GM12878 (cell line): Measurements from ENCODE around the gene SGCD. TPM values are rescaled to one million over a fixed set of nuclear protein-coding genes. Genes with fewer than 3 reads are reported as not detected.

Source experiments
- ATAC-seq: fragments of 200-7000 bp; cut with Tn5 transposase; 3 replicates; pipeline ENCODE4 v1.9.1; 2020; ENCODE audit warnings: mild to moderate bottlenecking, moderate library complexity
- BruUV-seq: library from RNA; stranded (reverse); fragments of 400-500 nt; replicated peaks from 2 replicates; lab custom pipeline; 2021; lab: Mats Ljungman, UMichigan
- CTCF ChIA-PET: fragments of 300-600 bp; sonication (Branson Sonifier 250); formaldehyde crosslinking; extraction: SDS; loops from one replicate; lab custom pipeline; 2021; ENCODE audit warnings: inconsistent platforms; lab: Yijun Ruan, JAX
- POLR2A ChIA-PET: fragments of 350-600 bp; formaldehyde crosslinking; extraction: SDS; loops from one replicate; lab custom pipeline; 2021; ENCODE audit warnings: inconsistent platforms; lab: Charles Lee
- RAD21 ChIA-PET: fragments of 300-600 bp; sonication (Branson Sonifier 250); formaldehyde crosslinking; loops from one replicate; lab custom pipeline; 2023; ENCODE audit warnings: antibody characterized with exemption; ENCODE audit not compliant: unreplicated experiment; lab: Charles Lee
- SMC1A ChIA-PET: fragments of 300-600 bp; sonication (Branson Sonifier 250); formaldehyde crosslinking; loops from one replicate; lab custom pipeline; 2023; ENCODE audit not compliant: unreplicated experiment, uncharacterized antibody; lab: Charles Lee
- DNase-seq: peaks from one replicate; pipeline ENCODE4 v3.0.0-alpha.2; 2011; ENCODE audit warnings: low read depth, low spot score
- FAIRE-seq: peaks from 3 replicates; lab custom pipeline; 2011; peaks lifted over from hg19 to GRCh38; lab: Jason Lieb, UNC
- H2AFZ ChIP-seq: 2 replicates; pipeline ENCODE4 v1.6.0; 2011; ENCODE audit warnings: low read depth, low read length, control low read depth; ENCODE audit not compliant: control insufficient read depth
- H3K27ac ChIP-seq: 2 replicates; pipeline ENCODE4 v1.5.1; 2011; ENCODE audit warnings: control low read depth; ENCODE audit not compliant: control insufficient read depth, insufficient read depth
- H3K27me3 ChIP-seq, 2 experiments: replicated peaks in 1 of 2; 2 replicates each; pipeline versions ENCODE4 v1.6.0 to v1.6.1; 2011; ENCODE audit warnings: low read length in 1 of 2; ENCODE audit not compliant: control insufficient read depth in 2 of 2, insufficient read depth in 2 of 2
- H3K36me3 ChIP-seq, 2 experiments: 2 replicates each; pipeline ENCODE4 v1.5.1; 2011; ENCODE audit warnings: low read length in 1 of 2; ENCODE audit not compliant: control insufficient read depth in 2 of 2, insufficient read depth in 2 of 2
- H3K4me1 ChIP-seq: 2 replicates; pipeline ENCODE4 v1.6.1; 2011; ENCODE audit warnings: mild to moderate bottlenecking, low read length, moderate library complexity, mixed read lengths; ENCODE audit not compliant: control insufficient read depth, insufficient read depth
- H3K4me2 ChIP-seq: 2 replicates; pipeline ENCODE4 v1.6.0; 2011; ENCODE audit warnings: control low read depth; ENCODE audit not compliant: control insufficient read depth, insufficient read depth
- H3K4me3 ChIP-seq: fragments of 200-600 bp; sonication (generic); 2 replicates; pipeline ENCODE4 v1.5.1; 2016
- H3K79me2 ChIP-seq: 2 replicates; pipeline ENCODE4 v1.6.0; 2011; ENCODE audit warnings: low read length; ENCODE audit not compliant: control insufficient read depth, insufficient read depth
- H3K9ac ChIP-seq: 2 replicates; pipeline ENCODE4 v1.8.0; 2011; ENCODE audit warnings: low read length, control low read depth, mixed read lengths; ENCODE audit not compliant: control insufficient read depth, insufficient read depth
- H3K9me3 ChIP-seq: replicated peaks from 3 replicates; pipeline ENCODE4 v1.5.1; 2011; ENCODE audit warnings: mild to moderate bottlenecking, low read length; ENCODE audit not compliant: control insufficient read depth, insufficient read depth
- H4K20me1 ChIP-seq: 2 replicates; pipeline ENCODE4 v1.6.0; 2011; ENCODE audit not compliant: control insufficient read depth, insufficient read depth
- HDAC6 ChIP-seq: fragments of 200-600 bp; sonication (generic); IDR thresholded peaks from one replicate; pipeline ENCODE4 v1.8.0; 2017; ENCODE audit warnings: antibody characterized with exemption; ENCODE audit not compliant: unreplicated experiment
- MYC ChIP-seq: IDR thresholded peaks from 2 replicates; pipeline ENCODE4 v1.6.1; 2011; ENCODE audit warnings: mild to moderate bottlenecking, low read length, moderate library complexity, inconsistent platforms; ENCODE audit not compliant: insufficient read depth, insufficient replicate concordance, insufficient read length, severe bottlenecking
- NFIC ChIP-seq: IDR thresholded peaks from 2 replicates; pipeline ENCODE4 v1.6.1; 2012; ENCODE audit warnings: low read depth, mild to moderate bottlenecking, inconsistent platforms, low read length, moderate library complexity
- NKRF ChIP-seq: fragments of 450-650 bp; conservative IDR thresholded peaks from 2 replicates; pipeline ENCODE4 v1.6.1; 2017; ENCODE audit warnings: mild to moderate bottlenecking, moderate library complexity
- PML ChIP-seq: IDR thresholded peaks from 2 replicates; pipeline ENCODE4 v1.6.1; 2012; ENCODE audit warnings: low read length, inconsistent platforms
- RCOR1 ChIP-seq: conservative IDR thresholded peaks from 2 replicates; pipeline ENCODE4 v1.6.1; 2012; ENCODE audit warnings: low read depth, low read length, improper control_type of control experiment
- SIN3A ChIP-seq: IDR thresholded peaks from 2 replicates; pipeline ENCODE4 v1.6.1; 2012; ENCODE audit warnings: low read depth, low read length, improper control_type of control experiment
- STAT1 ChIP-seq: fragments of 450-650 bp; conservative IDR thresholded peaks from 2 replicates; pipeline ENCODE4 v1.6.1; 2014; ENCODE audit warnings: antibody characterized with exemption, mild to moderate bottlenecking
- TCF7 ChIP-seq: IDR thresholded peaks from 2 replicates; pipeline ENCODE4 v1.6.1; 2014; ENCODE audit warnings: antibody characterized with exemption, borderline replicate concordance
- ZNF384 ChIP-seq: IDR thresholded peaks from 2 replicates; pipeline ENCODE4 v1.6.1; 2012; ENCODE audit warnings: low read depth, mild to moderate bottlenecking, low read length, improper control_type of control experiment, borderline replicate concordance
- WGBS: methylation state at CpG from one replicate; pipeline ENCODE4 v1.1.6; 2016; ENCODE audit warnings: low lambda C conversion rate; ENCODE audit not compliant: insufficient replicate concordance, insufficient coverage; ENCODE audit errors: missing lambda C conversion rate; 5-methylcytosine and 5-hydroxymethylcytosine counted together
- in situ Hi-C: fragments of 300-500 bp; cut with MboI; formaldehyde crosslinking; loops from 9 replicates; pipeline ENCODE4 v1.14.3; 2018; ENCODE audit warnings: mixed read lengths
- intact Hi-C: fragments of 100-400 bp; cut with micrococcal nuclease; formaldehyde crosslinking; loops from one replicate; pipeline ENCODE4 v1.14.2; 2022; ENCODE audit not compliant: unreplicated experiment
- polyA plus RNA-seq, 11 experiments: library from polyadenylated mRNA; depleted of rRNA in 4 of 11; unstranded in 6 of 11; stranded (reverse) in 5 of 11; fragments of >200 nt; fragmentation: Nextera tagmentation in 4 of 11; fragmentation: Illumina TruSeq in 1 of 11; extraction: Ambion mirVana in 4 of 11; extraction: Trizol in 1 of 11; gene quantifications; 1 replicate in 1 of 11; 2 replicates in 10 of 11; pipeline versions ENCODE4 v1.2.1 to v1.2.3, GENCODE V29; 2011 to 2016; ENCODE audit warnings: inconsistent platforms in 2 of 11, missing spikeins in 2 of 11, low read depth in 1 of 11
- total RNA-seq, 4 experiments: library from RNA; depleted of rRNA in 3 of 4; stranded (reverse); fragments of >200 nt in 3 of 4; fragmentation: Illumina TruSeq in 1 of 4; extraction: Trizol in 1 of 4; gene quantifications; 2 replicates each; pipeline versions ENCODE4 v1.2.1 to v1.2.3, GENCODE V29; 2013 to 2021

The SGCD gene
- total and polyA plus RNA-seq, 10 of the 15 experiments (the other 5 are each of a cell fraction or from before 2014, with no cell fraction given) = 0.06 TPM; not detected in 9

DNA sequence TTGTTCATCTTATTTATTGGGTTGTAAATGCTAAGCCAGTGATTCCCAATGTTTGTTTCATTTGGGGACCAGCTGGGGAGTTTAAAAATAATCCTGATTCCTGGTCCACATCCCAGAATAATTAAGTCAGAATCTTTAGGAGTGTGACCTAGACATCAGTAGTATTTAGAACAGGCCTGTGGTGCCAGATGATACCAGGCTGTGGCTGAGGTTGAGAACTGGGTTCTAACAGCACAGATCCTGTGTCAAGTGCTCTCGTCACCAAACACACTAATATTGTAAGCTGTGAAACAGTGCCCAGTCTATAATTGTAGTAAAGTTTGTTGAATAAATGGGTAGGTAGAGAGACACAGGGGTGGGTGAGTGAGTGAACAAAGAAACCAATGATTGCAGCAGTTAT, 351.0 kb downstream of the SGCD start:
- Histone ChIP-seq H3K4me1 (no peaks in the 10 kb centered on the region), H3K79me2 (no peaks in the 10 kb centered on the region), H2AFZ (no peak overlapping the region), H3K36me3 (no peaks in the 10 kb centered on the region), H3K4me3 (no peak overlapping the region), H3K4me2 (no peak overlapping the region), H3K9me3 (no peaks in the 10 kb centered on the region), H3K9ac (no peak overlapping the region), H4K20me1 (no peaks in the 10 kb centered on the region), H3K27ac (no peak overlapping the region), H3K27me3 (no peaks in the 10 kb centered on the region)
- in situ Hi-C loops = no loop called here
- whole genome bisulfite sequencing = 0% methylated on average over 1 of the region's 1 CpG
- intact Hi-C loops = loop anchor here (10.0 kb wide), 1 partner anchor 137 kb away; no protein-coding TSS in a partner anchor
- no peak for TF ChIP-seq STAT1
- no peak for TF ChIP-seq SIN3A
- no peak for TF ChIP-seq HDAC6
- no peak for TF ChIP-seq NFIC
- no peak for TF ChIP-seq NKRF
- no peak for TF ChIP-seq ZNF384
- no peak for TF ChIP-seq MYC
- TF ChIP-seq RCOR1 = no peak
- TF ChIP-seq PML = no peak
- no peak for TF ChIP-seq TCF7
- POLR2A ChIA-PET = no interaction called here
- DNase-seq (no peak), FAIRE-seq (no peak), ATAC-seq (no peak)
- RAD21 ChIA-PET = no interaction called here
- SMC1A ChIA-PET = no interaction called here
- no TSS peak for BruUV-seq
- CTCF ChIA-PET = no interaction called here
